GM19395 (cell line): ENCODE data around the gene TM9SF4.
"Not testable (repeated sequence)": the region's sequence is repeated elsewhere in the genome, so short reads cannot be mapped to it uniquely, and the experiment has no call there.

Experiments
- ATAC-seq: cut with Tn5 transposase; IDR thresholded peaks from one replicate; pipeline ENCODE4 v1.9.1; 2021; ENCODE audit warnings: mild to moderate bottlenecking, moderate library complexity; ENCODE audit not compliant: unreplicated experiment

TM9SF4 gene

DNA sequence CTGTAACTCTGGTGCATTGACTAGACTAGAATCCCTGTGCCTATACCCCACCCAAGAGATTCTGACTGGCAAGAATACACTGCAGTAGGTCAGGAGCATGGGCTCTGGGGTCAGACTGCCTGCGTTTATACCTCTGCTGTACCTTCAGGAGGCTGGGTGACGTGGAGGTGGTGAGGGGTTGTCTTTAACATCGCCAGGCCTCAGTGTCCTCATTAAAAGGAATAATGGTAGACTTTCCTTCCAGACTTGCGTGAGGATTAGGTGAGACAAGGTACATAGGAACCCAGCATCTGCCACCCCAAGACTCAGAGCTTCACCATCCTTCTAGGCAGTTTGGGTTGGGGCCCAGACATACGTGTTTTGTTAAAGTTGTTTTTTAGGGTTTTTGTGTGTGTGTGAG is 44.3 kb downstream of the TM9SF4 start:
- no peak for ATAC-seq

DNA sequence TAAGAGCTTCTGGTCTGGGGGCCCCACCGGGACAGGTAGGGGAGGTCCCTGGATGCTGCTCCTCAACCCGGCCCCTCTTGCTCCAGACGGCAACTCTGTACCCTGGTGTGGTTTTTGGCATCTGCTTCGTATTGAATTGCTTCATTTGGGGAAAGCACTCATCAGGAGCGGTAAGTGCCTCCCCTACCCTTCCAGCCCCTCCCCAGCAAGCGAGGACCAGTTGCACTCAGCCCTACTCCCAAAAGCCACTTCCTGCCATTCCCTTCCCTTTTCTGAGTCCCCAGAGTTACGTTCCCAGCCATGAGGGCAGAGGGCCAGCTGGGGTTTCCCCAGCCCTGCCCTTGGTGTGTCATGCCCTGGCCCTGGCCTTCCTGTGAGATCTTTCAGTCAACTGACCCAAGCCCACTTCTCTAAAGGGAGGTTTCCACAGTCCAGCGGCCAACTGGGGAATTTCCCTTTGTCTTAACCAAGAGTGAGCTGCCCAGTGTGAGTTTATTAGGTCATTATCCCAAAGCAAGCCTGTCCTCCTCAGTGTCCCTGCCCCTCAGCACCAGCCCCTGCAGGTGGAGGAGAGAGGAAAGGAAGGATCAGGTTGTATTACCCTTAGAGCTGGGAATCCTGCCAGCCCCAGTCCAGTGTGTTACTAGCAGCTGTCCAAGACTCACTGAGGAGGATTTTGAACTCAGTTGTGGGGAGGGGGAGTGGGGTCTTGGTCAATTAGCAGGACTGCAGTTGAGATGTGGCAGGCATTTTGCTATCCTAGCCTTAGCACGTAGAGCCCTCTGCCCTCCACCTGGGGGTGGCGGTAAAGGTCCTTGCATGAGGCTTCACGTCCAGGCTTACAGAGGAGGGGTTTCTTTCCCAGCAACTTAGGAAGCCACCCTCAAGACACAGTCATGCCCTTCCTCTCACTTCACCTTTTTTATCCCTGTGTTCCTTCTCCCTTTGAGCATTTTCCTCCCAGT is 45.8 kb downstream of the TM9SF4 start:
- no peak for ATAC-seq

DNA sequence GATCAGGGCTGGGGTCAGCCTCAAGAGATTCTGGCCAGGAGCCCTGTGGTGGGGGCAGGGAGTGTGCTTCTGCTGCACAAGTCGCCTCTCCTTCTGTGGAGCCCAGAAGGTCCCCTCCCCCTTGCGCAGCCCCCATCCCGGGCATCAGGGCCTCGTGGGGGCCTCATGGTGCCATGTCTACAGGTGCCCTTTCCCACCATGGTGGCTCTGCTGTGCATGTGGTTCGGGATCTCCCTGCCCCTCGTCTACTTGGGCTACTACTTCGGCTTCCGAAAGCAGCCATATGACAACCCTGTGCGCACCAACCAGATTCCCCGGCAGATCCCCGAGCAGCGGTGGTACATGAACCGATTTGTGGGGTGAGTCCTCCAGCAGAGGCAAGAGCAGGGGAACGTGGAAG is 48.1 kb downstream of the TM9SF4 start:
- ATAC-seq, result no peak

DNA sequence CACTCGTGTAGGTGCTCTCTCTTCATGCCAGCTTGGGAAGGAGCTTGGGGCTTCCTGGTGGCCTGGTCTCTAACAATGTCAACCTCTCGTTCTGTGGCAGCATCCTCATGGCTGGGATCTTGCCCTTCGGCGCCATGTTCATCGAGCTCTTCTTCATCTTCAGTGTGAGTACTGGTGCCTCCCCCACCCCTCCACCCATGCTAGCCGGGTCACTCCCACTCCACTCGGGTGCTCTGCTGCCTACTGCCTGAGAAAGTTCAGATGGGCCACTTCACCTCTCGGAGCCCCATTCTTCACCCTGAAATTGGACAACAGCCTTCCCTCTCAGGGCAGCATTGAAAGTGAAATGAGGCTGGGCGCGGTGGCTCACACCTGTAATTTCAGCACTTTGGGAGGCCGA is 48.8 kb downstream of the TM9SF4 start:
- ATAC-seq, result no peak

DNA sequence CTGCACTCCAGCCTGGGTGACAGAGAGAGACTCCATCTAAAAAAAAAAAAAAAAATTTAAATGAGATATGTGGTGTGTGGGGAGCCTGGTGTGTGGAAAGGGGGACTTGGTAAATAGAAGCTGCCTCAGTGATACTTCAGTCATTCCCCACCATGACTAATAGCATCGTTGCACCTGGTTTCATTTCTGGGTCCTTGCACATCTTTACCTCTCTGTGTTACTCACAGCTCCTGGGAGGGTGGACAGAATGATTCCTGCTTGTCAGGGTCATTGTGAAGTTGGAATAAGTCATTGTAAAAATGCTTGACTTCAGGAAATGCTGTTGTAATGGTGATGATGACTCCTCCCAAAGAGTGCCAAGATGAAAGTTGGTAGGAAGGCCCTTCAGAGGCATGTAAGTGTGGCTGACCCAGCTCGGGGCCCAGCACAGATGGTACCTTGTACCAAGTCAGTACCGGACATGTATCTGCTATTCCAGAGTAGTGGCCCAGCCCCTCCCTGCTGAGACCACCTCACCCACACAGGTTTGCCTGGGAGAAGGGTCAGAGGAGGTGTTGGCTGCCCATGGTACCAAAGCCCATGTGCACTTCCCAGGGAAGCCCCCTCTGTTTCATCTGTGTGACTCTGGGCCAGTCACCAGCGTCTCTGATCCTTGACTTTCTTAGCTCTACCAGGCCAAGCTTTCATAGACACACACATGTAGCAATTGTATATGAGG is 49.6 kb downstream of the TM9SF4 start:
- ATAC-seq, result no peak

DNA sequence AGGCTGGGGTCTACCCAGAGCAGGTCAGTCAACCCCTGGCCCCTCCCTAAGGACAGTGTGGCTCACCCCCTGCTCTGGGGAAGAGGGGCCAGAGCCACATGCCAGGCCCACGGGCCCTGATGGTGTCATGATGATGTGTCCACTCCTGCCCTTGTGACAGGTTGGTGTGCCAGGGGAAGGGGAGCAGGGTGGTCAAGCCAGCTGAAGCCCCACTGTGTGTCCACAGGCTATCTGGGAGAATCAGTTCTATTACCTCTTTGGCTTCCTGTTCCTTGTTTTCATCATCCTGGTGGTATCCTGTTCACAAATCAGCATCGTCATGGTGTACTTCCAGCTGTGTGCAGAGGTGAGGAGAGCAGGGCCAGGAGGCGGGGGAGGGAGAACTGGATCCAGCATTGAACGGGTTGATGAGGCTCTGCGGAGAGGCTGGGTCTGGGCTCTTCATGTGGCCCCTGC is 50.3 kb downstream of the TM9SF4 start:
- ATAC-seq, result no peak

DNA sequence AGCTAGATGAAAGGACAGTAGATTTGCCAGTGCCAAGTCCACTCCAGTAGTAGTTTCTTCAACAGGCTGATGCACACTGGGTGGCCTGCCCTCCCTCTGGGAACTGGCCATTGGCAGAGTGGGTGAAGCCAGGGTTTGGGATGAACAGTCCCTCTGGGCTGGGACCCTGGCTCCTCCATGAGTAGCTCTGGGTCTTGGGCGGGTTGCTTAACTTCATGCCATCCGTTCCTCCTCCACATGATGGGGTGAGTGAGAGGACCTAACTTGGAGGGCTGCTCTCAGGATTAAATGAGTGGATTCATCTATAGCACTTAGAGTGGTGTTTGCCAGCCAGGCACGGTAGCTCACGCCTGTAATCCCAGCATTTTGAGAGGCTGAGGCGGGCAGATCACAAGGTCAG is 50.8 kb downstream of the TM9SF4 start:
- ATAC-seq, result no peak

DNA sequence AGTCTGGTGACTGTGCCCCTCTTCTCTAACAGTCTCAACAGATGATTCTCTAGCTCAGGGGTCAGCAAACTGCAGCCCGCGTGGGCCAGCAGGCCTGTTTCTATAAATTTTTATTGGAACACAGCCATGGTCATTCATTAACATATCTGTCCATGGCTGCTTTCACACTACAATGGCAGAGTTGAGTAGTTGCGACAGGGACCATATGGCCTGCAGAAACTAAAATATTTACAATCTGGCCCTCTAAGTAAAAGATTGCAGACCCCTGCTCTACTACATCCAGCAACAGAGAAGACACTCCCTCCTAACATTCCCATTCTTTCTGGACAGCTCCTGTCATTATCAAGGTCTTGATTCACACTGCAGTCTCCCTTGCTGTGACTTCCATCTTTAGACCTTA is 52.8 kb downstream of the TM9SF4 start:
- no peak for ATAC-seq

DNA sequence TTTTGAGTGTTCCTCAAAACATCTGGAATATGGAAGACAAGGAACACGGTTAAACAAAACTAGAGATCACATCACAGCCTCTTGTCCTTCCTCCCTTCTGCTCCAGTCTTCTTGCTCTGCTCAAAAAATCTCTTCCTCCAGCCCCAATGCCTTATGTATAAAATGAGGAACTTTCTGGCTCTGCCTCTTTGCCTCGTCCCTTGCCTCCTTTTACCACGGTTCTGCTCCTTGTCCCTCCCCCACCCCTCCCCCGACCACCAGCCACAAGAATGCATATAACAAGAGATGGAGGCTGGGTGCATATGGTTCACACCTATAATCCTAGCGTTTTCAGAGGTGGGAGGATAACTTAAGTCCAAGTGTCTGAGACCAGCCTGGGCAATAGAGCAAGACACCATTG is 54.4 kb downstream of the TM9SF4 start:
- no peak for ATAC-seq

DNA sequence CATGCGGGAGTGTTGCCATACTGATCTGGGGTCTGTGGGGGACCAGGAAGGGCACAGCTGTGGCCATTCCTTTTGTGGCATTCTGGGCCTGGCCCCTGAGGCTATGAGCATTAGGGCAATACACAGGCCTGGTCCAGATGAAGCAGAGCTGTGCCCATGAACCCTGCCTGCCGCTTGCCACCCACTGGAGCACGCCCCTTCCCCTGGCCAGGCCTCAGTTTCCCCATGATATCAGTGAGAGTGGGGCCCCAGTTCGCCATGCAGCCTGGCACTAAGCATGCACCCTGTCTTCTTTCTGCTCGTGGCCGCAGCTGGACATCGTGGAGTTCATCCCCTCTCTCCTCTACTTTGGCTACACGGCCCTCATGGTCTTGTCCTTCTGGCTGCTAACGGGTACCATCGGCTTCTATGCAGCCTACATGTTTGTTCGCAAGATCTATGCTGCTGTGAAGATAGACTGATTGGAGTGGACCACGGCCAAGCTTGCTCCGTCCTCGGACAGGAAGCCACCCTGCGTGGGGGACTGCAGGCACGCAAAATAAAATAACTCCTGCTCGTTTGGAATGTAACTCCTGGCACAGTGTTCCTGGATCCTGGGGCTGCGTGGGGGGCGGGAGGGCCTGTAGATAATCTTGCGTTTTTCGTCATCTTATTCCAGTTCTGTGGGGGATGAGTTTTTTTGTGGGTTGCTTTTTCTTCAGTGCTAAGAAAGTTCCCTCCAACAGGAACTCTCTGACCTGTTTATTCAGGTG is 55.6 kb downstream of the TM9SF4 start:
- no peak for ATAC-seq

DNA sequence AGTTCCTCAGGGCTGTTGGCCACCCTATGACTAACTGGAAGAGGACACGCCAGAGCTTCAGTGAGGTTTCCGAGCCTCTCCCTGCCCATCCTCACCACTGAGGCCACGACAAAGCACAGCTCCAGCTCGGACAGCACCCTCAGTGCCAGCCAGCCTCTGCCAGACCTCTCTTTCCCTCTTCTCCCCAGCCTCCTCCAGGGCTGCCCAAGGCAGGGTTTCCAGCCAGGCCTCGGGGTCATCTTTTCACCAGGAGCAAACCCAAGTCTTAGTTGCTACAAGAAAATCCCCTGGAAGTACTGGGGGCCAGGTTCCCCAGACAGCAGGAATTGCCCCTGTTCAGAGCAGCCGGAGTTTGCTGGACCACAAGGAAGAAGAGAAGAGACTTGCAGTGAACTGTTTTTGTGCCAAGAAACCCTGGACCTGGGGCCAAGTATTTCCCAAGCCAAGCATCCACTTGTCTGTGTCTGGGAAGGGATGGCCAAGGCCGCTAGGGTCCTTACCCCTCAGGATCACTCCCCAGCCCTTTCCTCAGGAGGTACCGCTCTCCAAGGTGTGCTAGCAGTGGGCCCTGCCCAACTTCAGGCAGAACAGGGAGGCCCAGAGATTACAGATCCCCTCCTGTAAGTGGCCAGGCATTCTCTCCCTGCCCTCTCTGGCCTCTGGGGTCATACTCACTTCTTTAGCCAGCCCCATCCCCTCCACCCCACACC is 56.5 kb downstream of the TM9SF4 start:
- no peak for ATAC-seq

DNA sequence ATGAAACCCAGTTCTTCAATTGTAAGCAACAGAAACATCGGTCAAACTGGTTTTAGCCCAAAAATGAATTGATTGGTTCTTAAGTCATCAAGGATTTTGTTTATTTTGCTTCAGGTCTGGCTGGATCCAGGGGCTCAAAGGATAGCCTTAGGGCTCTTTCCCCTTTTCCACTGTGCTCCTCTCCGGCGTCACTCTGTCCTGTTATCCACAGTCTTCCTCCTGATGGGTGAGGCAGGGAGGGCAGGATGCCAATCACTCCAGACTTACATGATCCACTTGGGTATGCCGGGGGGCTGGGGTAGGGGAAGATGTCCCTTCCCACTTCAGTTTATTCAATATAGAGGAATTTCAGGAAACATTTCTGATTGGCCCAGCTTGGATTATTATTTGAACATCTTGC is 58.0 kb downstream of the TM9SF4 start:
- no peak for ATAC-seq

DNA sequence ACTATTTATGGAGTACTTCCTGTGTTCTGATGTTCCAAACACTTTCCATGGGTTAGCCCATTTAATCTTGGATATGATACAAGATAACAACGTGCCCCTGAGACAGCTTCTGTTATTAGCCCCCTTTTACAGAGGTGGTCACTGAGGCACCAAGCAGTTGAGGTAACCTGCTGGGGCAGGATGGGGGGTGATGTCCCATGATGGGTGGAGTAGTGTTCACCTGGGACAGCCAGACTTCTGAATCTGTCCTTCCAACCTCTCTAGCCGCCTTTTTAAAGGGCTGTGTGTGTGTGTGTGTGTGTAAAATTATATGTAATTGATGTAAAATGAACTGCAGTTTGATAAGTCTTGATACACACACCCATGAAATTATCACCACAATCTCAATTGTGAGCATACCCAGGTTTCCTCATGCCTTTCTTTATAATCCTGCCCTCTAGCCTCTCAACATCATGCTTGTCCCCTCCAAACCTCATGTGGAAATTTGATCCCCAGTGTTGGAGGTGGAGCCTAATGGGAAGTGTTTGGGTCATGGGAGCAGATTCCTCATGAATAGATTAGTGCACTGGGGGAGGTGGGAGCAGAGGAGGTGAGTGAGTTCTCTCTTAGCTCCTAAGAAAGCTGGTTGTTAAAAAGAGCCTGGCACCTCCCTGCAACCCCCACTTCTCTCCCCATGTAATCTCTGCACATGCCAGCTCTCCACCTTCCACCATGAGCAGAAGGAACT is 58.8 kb downstream of the TM9SF4 start:
- no peak for ATAC-seq

DNA sequence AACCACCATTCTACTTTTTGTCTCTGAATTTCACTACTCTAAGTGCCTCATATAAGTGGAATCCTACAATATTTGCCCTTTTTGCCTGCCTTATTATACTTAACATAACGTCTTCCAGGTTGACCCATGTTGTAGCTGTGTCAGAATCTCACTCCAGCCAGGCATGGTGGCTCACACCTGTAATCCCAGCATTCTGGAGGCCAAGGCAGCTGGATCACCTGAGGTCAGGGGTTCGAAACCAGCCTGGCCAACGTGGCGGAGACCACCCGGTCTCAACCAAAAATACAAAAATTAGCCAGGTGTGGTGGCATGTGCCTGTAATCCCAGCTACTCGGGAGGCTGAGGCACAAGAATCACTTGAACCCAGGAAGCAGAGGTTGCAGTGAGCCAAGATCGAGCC is 68.2 kb downstream of the TM9SF4 start:
- ATAC-seq, result not testable (repeated sequence)

DNA sequence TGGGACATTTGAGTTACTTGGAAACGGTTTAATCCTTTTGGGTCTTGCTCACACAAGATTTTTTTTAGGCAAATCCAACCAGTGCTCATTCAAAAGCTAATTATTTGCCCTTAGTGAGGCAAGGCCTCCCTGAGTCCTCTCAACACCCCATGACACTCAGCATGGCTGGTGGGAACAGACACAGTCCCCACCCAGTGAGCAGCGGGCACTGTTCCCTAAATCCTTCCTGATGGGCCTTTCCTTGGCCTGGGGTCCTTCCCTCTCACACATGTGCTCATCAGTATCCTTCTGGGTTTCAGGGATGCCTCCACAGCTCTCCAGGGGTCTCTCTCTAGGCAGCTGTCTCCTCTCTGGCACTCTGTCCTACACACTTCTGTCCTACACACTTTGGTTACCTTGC is 70.0 kb downstream of the TM9SF4 start:
- no peak for ATAC-seq

DNA sequence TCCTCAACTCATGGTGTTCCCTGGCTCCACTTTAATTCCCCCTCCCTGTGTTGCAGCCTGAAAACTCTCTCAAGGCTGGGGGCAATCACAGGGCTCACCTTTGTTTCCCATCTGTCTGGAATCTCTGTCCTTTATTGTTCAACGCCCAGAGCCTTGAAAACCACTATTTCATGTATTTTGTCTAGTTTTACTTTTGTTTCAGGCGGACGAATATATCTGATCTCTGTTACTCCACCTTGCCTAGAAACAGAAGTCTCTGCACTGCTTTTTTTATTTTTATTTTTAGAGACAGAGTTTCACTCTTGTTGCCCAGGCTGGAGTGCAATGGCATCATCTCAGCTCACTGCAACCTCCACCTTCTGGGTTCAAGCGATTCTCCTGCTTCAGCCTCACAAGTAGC is 70.4 kb downstream of the TM9SF4 start:
- no peak for ATAC-seq

DNA sequence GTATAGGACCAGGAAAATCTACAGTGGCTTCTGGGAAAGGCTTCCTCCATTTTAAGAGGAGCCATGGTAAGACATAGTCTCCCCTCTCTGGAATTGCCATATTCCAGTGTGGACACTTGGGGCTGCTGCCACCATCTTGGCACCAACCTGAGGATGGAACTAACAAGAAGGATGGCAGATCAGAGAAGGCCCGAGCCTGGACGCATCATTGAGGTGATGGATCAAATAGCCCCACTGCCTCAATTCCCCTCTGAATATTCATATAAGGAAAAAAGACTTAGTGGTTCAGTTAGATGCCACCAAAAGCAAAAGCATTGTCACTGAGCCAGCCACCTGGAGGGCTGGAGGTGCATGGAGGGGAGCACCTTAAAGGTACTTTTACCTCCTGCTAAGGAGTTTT is 72.1 kb downstream of the TM9SF4 start:
- ATAC-seq, result no peak

DNA sequence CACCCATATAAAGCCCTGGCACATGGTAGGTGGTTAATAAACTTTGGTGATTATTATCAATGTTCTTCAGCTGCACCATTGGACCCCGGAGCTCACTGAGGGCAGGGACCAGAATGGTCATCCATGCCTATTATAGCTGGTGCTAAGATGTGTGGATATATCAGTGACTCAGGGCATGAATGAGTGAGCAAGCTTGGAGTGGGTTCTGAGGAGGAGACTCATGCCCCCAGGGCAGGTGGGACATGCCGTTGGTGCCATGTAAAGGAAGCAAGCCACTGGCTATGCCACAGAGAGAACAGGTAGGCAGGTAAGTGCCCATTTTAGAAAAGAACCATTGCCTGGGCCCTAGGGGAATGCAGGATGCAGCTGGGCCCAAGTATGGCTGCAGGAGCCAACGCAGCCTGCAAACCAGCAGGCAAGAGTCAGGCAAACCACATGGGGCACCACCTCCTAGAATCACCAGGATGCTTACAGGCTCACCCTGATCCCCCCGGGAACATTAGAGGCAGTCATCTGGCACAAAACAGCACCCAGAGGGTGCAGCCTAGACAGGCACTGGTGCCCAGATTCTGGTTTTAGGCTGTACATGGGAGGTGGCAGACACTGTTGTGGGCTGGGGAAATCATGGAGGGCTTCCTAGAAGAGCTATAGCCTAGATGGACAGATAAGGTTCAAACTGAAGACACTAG is 74.6 kb downstream of the TM9SF4 start:
- ATAC-seq, result no peak

DNA sequence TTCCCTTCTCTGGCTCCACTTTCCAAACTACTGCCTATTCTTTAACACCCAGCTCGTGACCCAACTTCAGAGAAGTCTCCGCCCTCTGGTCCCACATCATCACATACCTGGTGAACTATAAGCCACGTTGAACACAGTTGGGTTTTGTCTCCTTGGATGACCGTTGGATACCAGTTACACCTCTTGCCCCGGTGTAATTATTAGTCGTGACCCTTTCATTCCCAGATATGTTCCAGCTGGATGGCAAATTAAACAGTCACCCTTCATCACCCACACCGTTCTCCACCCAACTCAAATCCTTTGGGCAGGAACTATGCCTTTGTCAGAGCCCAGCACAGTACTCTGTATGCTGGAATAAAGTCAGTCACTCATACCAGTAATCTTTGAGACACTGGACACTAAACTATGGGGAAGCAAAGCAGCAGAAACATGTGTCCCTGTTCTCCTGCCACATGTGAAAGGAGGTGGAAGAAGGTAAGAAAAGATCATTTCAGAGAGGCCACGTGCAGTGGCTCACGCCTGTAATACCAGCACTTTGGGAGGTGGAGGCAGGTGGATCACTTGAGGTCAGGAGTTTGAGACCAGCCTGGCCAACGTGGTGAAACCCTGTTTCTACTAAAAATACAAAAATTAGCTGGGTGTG is 75.6 kb downstream of the TM9SF4 start:
- ATAC-seq, result no peak
